Stimulated activated CD8-positive, alpha-beta memory T cell treated with anti-CD3 and anti-CD28 coated beads, Interleukin-2, amount 100 ng/mL, for 48 hours (primary cell): Measurements from ENCODE around the gene KCNH3.

Experiments
- DNase-seq, 2 donors: peaks; one replicate each; pipeline ENCODE4 v3.0.0-alpha.2; 2020; ENCODE audit warnings: low read depth in 2 of 2

KCNH3 gene

DNA sequence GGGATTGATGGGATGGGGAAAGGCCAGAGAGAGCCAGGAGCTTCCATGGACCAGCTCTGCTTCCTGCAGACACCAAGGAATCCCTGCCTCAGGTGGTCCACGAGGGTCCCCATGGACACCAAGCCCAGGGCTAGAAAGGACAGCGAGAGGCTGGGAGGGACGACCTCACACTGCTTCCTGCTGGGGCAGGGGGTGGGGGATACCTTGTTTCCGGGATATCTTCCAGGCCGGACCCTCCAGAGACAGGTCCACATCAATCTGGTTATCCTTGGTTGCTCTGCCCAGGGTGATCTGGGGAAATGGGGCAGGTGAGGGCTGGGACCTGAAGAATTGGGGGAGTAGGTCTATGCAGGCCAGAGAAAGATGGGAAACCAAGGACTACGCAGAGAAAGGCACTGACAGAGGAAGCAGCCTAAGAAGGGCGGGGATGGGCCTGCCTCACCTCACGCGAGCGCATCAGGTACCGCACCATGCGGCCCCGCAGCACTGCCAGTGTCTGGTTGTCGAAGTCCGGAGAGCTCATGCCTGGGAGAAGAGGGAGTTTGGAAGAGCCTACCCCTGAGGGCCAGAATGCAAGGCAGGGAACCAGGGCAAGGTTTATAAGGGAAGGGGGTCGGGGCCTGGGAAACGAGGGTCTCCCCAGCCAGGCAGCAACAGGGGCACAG is 20.3 kb downstream of the KCNH3 start:
- no peak for DNase-seq

DNA sequence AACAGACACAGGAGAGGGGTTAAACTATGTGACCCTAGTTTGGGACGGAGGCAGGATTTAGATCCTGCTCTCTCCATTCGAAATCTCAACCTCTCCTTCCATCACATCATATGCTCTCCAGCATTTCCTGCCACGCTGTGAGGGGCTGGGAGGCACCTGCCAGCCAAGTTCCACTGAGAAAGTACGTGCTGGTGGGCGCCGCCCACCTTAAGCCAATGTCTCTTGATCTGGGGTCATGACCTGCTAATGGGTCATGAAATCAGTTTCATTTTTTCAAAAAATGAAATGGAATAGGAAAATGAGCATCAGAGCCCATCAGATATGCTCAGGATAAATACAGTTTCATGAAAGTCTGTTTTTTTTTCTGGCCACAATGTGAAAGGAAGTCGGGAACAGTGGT is 21.9 kb downstream of the KCNH3 start:
- DNase-seq, result no peak

DNA sequence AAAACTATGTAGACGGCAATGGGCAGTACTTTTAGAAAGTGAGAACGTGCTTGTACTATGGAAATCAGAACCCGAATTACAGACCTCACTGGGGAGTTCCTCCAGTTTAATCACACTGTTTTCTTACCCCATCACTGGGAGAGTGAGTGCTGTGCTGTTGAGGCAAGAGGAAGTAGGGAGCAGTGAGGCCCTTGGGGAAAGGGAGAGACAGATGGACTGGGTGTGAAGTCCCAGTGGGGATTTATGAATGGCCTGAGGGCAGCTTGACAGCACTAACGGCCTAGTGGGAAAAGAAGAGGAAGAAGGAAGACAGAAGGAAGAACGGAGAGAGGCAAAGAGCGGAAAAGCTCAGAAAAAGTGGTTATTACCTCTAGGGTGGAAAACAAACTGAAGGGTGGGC is 23.4 kb downstream of the KCNH3 start:
- no peak for DNase-seq

DNA sequence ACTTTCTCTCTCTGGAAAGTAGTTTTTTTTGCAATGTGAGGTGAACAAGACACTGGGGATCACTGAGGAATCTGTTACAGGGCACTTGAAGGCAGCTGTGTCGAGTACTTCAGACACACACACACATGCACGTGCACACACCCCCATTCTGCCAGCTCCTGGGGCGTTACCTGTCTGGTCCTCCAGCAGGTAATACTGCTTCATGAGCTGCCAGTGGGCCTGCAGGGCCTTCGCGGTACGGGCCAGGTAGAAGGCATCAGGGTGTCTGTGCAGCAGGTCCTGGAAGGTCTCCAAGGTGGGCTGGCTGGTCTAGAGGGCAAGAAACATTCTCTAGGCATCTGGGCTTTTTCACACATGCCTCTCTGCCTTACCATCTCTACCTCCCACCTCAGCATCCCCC is 24.0 kb downstream of the KCNH3 start:
- DNase-seq, result no peak

DNA sequence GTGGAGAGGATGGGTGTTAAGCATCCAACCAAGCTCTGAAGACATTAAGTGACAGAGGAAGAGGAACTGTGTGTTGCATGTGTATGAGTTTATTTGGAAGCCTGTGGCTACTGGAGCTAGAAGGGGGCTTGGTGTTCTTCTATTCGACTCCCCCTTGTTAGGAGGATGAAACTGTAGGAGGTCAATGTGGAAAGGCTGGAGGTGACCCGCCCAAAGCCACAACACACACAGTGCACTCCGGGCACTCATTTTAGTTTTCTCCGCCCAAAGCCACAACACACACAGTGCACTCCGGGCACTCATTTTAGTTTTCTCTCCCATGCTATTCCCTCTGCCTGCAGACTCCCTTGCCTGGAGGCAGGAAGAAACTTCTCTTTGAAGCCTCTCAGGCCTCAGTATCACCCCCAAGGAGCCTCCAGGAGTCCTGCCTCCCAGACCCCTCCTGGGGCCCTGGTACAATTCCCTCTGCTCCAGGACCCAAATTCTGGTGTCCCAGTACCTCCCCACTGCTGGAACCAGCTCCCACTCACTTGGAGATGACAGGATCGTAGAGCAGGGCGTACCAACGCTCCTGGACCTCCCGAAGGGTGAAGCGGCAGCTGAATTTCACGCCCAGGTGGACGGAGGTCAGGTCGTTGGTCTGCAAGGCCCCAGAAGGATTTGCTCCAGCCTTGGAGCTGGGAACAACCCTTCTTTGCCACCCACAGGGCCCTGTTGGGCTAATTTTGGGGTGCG is 25.3 kb downstream of the KCNH3 start:
- no peak for DNase-seq

DNA sequence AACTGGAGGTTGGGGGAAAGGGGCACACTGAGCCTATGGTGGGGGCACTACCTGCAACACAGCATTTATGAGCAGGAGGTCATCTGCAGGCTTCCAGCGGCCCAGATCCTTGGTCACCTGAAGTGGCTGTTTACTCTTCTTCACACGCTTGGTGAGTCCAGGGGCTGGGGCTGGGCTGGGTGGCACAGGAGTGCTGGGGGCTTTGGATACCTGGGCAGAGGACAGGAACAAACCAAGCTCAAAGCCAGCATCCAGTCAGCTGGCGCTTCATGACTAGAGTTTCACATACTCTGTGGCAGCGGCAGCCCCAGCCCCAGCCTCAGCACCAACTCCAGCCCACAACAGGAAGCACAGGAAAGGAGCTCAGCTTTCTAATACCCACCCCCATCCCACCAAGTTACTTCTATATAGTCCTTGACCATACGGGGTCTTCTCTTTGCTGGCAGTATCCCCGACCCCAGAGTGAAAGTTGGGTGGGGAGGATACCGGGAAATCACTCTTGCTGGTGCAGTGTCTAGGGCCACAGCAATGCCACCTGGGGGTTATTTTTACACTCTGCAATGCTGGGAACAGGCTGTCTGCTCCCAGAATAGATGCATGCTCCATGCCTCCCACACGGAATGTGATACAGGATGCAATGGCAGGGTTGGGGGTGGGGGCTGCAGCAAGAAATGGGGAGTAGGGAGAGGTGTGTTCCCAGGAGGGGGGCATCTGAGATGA is 26.0 kb downstream of the KCNH3 start:
- DNase-seq, result no peak

DNA sequence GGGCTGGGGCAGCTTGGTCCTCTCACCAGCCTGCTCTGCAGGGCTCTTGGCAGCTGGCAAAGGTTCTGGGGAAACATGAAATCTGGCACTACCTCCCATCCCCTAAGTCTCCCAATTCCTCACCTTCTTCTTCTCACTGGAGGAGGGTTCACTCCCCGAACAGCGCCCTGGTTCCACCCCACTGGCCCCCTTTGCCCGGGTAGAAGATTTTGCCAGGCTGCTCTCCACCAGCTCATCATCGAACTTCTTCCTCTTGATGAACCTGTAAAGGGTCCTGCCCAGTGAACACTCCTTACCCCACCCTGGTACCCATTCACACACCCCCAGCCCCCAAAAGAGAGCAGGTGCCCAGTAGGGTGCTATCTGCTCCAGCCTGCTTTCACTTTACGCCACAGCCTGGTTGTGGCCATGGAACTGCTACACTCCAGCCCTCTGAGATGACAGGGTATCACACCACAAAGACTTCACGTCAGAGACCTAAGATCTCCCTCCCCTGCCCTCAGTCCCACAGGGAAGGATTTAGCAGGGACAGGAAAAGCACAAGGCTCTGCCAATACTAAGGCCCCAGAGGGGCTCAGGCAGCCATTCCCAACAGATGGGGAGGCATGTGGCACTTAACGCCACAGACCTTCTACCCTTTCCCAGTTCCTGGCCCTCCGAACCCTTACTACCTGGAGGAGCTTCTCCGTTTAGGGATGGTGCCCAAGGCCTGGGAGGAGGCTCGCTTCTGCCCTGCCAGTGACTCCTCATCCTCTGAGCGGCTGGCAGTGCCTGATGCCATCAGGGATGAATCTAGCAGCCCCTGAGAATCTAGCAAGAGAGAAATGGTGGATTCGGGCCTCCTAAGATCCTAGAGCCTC is 26.8 kb downstream of the KCNH3 start:
- DNase-seq, result no peak

DNA sequence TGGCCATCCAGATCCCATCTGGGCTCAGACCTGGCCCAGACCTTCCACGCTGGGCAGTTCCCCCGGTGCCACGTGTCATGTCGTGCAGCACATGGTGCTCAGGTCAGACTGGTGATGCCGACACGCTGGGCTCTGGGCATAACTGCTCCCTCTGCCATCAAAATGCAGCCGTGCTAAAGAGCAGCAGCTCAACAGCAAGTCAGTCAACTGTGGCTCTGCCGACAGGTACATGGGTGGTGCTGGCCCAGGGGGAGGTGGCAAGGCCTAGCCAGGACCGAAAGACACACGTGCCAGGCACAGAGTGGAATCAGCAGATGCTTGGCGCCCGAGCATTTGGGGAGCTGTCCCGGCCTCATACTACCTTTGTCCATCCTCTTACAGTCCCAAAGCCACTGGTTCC is 27.5 kb downstream of the KCNH3 start:
- DNase-seq, result no peak

DNA sequence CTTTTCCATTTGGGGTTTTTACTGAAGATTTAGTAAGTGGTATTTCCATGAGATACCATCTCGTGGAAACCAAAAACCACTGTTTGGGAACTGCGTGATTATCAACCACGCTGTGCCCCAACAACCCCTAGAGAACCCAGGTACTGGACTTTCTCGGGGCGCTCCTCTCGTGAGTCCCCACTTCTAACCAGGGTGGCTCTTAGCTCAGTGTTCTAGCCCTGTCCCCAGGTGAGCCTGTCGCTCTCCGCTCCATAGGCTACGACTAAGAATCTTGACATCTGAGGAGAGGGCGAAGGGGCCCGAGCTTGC is 28.4 kb downstream of the KCNH3 start:
- no peak for DNase-seq

DNA sequence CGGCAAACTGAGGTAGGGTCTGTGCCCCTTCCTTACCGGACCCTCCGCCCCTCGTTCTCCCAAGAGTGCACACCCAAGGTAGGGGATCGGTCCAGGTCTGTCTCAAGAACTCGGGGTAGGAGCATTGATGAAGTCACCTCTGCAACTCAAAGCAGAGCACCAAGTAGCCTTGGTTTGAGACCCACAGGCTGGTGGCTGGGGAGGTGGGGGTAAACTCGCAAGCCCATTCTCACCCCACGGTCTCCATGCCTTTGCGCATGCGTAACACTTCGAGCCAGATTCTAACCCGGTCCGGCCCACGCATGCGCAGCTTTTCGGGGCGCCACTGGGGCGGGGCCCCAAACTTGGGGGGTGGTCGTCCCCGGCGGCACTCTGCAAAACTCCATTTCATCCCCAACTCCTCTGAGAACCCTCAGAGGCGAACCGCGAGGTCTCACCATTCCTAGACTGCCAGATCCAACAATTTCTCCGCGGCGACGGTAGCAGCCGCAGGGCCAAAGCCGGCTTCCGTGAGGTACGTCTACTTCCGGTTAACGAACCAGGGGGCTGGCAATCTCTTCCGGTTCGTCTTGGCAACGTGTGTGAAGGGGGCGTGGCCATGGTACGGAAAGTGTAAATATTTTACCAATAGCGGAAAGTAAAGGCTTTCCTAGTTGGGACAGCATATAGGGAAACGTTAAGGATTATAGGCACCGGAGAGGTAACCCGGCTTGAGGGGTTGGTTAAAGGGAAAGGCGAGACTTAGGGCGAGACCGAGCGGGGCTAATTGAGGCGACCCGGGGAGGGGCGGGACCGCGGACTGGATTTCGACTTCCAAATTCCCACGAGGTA is 29.0 kb downstream of the KCNH3 start, which contains the start of gene MCRS1:
Gene MCRS1, minus strand, starts transcription at position 532 of the 831 bp plus-strand sequence. CDS start 1,411 bp downstream, outside the sequence.
- peak; percentile 77 to 80 for DNase-seq

DNA sequence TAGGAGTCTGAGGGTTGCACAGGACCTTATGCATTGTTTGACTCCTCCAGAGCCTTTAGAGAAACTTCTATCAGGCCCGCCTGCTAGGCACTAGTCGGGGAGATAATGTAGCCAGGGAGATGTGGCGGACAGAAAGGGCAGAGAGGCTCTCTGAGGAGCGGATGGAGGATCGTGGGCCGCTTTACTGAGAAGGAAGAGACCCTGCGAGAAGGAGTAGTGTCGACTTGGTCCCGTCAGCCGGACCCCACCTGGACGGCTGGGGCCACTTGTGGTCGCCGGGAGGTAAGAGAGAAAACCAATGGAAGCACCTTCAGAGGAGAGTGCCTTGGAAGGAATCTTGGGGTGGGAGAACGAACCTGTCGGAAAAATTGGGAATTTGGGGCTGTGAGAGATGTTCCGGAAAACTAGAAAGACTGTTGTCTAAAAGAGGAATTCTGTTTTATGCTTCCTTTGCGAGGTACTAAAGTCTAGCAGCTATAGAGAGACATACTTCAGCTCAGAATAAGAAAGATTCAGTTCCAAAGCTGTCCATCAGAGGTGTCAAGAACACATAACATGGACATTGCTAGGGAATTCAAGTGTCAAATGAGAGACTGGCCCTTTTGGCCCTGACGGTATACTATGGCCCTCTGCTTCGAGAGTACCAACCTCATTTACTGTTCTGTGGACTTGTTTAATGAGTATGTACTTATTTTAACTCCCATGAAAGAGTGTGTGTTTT is 29.8 kb downstream of the KCNH3 start:
- DNase-seq, result no peak

DNA sequence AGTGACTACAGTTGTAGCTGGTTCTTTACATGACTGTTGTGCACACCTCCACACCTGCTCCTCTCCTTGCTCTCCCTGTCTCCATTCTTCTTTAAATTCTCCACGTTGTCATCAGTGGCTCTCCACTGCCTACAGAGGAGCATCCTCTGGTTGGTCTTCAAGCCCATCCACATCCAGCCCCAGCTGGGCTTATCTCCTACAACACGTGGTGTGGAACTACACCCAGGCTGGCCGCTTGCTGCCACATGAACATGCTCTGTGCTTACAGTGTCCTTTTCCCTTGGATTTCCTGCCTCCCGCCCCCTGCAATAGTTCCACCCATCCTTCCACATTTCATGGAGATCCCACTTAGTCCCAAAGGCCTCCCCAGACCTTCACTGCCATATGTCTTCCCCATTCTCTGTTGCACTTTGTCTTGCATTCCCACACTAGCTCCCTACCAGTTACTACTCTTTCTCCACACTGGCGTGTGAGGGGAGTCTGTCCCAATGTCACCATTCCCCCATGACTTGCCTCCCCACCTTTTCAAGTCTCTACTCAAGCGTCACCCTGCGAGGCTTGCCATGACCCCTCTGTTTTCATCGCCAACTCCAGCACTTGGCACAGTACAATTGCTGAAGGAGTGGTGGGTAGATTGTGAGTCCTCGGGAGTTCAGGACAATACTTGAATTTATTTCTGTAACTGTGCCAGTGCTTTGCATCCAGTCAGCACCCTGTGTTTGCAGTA is 38.9 kb downstream of the KCNH3 start:
- DNase-seq, result no peak

DNA sequence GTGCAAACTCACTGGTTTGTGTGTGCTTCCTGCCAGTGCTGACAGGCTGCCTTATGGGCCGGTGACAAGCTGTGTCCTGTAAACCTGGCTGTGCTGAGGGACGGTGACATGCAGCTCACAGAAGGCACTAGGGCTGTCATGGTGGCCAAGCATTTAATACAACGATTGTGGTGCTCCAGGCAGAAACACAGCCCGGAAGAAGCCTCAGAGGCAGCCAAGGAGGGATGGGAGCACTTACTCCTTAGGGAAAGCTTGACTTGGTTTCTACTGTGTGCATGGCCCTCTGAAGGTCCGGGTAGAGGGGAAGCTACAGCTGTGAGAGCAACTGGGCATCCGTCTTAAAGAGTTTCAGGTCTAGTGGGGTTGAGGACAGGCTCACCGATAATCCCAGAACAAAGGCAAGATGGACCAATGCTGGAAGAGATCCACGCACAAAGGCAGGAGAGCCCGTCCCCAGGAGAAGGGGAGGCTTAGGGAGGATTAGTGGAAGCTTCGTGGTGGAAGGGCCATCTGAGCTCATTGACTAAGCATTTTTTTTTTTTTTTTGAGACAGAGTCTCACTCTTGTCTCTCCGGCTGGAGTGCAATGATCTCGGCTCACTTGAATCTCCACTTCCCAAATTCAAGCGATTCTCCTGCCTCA is 39.8 kb downstream of the KCNH3 start:
- no peak for DNase-seq

DNA sequence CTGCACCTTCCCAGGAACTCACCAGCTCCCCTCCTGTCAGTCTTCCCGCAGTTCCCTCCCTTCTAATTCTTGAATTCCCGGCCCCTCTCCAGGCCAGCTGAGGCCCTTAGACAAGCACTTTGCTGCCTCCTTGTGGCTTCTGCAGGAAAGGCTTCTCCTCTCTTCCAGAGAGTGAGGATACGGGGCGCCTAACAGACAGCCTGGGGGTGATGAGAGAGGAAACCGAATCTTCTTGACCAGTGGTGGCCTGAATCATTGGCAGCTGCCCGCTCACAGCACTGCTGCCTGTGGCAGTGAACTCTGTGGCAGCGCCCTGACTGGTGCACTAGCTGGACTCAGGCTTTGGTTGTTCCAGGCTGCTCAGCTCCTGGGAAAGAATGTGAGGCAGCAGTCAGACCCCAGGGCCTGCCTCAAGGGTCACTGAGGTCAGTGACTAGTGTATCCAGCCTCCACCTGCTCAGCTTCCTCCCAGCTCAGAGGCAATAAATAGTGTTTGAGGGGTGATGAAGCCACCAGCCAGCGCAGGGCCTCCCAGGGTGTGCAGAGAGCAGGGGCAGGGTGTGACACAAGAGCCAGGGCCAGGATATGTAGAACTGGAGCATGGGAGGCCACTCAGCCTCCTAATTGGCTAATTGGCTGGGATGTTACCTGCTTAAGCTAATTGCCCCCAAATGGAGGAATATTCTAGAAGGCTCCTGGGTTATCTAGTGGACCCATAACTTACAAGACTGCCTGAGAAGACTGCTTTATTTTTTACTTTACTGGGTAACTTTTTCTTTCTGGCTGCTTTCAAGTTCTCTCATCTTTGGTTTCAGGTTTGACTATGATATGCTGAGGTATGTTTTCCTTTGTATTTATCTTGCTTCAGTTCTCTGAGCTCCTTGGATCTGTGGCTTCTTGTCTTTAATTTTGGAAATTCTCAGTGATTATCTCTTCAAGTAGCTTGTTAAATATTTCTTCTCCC is 42.0 kb downstream of the KCNH3 start:
- DNase-seq, result peak; percentile 23 to 42

DNA sequence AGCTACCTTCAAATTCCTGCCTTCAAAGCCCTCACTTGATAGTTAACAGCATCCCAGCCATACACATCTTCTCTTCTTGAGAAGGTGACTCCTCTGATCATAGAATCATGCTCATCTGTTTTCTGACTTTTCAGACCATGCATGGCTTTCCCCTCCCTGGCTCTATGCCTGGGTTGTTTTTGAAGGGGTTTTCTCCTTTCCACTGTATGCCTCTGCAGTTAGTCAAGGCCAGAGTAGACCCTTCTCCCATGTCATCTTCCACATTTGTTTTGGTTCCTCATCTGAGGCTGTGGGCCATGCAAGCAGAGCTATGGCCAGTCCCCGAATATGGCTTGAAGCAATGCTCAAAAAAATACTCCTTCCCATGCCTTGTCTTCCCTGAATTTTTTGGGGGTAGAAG is 43.4 kb downstream of the KCNH3 start:
- no peak for DNase-seq

DNA sequence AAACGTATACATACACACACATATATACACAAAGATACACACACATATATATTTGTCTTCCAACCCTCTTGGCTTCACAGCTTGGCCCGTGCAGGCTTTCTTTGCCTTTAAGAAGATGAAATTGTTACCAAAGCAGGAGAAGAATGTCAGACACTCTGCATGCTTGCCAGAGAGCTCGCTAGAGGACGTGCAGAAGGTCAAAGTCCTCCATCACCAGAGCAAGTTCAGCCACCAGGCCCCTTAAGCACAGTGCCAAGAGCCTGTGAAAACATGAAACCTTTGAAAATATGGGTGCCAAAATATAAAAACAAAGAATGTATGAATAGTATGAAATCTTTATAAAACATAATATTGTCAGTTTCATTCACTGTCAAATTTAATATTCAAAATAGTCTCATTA is 44.0 kb downstream of the KCNH3 start:
- no peak for DNase-seq

DNA sequence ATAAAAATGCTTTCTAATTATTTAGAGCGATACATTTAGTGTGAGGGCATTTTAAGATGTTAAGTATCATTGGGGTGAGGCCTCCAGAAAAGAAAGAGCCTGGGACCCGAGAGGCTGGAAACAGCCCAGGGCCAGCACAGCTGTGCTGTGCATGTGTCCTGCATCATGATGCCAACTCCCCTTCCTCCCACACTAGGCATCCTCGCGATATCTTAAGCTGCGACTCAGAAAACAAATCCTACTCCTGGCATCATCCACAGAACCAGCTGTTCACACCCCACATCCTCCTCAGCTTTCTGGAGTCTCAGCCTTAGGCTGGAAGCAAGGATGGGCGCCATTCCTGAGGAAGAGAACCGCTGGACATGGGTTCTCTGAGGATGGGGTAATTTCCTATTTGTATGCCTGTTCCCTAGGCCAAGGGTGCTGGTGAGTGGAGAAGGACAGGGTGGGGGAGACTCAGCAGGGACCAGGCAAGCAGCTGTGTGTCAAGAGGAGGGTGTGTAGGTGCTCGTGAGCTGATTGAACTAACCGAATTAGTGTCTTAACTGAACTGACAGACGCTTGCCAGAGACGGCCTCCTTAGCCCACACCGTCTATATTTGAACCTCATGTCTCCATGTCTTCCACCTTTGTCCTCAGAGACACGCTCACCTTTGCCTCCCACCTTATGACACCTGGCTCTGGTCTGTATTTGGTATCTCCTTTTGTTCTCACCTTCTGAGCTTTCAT is 44.7 kb downstream of the KCNH3 start:
- no peak for DNase-seq
